GM21717 (cell line): ENCODE measurements around the gene CD59.
"Not testable (repeated sequence)": the region's sequence is repeated elsewhere in the genome, so short reads cannot be mapped to it uniquely, and the experiment has no call there.

Source experiments
- ATAC-seq: cut with Tn5 transposase; IDR thresholded peaks from one replicate; pipeline ENCODE4 v1.9.1; 2021; ENCODE audit warnings: mild to moderate bottlenecking, moderate library complexity; ENCODE audit not compliant: unreplicated experiment

Gene CD59

DNA sequence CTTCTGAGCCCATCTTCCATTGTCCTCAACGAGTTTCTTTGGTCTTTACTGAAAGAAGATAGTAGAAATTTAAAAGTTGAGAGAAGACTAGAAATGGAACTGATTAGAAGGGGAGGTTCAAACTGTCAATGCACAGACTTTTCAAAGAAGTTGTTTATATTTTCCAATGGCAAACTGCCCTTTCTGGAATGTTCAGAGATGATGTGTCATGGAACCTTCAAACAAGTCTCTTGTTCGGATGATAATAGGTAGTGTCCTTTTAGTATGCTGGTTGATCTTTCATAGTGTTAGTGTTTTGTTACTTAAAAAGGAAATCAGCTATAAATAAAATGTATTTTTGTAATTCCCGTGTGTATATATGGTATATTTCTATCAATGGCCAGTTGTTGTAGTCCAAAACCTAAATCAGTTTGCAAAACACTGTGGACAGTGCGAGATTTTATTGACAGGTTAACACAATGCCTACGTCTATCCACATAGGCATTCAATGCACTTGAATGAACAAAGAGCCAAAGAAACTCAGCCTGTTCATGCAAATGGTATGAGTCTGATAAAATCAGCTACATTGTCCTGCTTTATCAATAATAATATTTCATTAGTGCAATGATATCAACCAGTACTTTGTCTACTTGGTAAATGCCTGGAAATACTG lies 66.5 kb downstream of the CD59 start:
- ATAC-seq = no peak

DNA sequence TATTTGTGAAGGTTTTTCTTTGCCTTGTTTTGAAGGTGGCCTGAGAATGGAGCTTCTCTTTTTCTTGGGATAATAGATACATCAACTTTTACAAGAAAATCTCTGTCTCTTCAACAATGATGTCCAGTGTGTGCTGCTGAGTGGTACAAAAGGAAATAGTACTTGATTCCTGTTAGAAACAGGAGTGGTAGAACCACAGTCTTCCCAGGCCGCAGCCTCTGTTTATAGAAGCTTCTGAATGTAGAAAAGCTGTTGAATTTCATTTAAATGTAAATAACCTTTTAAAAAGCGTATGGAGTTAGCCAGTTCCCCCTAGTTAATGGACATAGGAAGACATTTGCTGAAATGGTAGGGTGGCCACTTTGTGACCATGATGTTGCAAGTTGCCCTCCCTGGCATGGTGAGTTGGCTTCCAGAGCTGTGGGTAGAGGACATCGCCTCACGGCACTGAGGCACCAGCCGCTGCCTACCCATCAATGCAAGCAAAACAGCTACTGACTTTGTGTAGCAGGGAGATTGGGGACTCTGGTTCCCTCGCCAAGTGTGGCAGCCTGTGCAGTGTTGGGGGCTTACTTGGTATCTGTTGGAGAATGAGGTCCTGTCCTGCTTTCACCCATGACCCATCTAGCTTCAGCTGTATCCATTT lies 67.1 kb downstream of the CD59 start:
- ATAC-seq = no peak

DNA sequence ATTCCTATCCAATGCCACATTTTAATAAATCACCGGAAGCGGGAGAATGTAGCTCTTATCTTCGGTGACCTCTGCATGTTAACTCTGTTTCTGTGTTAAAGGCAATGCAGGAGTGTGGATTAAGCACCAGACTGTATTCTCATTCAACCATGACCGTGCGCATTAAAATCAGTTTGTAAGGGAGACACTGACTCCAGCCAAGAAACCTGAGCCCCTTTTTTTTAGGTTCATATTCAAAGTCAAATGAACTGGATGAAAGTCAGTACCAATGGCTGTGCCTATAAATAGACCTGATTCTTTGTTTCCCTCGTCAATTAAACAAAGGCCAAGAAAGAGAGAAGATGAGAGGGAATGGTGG lies 67.8 kb downstream of the CD59 start:
- ATAC-seq = no peak

DNA sequence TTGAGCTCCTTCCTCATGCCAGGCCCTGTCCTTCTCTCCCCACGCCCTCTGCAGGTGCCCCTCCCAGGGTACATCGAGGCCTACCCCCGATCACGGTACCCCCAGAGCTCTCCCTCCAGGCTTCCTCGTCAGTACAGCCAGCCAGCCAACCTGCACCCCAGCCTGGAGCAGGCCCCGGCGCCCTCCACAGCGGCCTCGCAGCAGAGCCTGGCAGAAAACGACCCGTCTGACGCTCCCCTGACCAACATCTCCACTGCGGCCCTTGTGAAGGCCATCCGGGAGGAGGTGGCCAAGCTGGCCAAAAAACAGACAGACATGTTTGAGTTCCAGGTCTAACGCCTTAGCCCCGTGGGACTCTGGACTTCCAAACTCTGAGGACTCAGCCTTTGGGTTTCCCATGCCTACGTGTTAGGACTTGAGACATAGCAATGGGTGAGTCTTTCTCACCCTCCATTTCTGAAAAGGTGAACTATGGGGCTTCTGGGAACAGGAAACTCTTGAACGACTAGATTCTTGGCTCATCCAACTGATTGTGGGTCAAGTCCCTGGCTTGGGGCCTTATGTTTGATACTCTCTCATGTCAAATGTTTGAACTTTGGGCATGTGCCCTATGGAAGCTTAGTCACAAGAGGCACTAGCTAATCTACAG lies 68.3 kb downstream of the CD59 start:
- ATAC-seq = no peak

DNA sequence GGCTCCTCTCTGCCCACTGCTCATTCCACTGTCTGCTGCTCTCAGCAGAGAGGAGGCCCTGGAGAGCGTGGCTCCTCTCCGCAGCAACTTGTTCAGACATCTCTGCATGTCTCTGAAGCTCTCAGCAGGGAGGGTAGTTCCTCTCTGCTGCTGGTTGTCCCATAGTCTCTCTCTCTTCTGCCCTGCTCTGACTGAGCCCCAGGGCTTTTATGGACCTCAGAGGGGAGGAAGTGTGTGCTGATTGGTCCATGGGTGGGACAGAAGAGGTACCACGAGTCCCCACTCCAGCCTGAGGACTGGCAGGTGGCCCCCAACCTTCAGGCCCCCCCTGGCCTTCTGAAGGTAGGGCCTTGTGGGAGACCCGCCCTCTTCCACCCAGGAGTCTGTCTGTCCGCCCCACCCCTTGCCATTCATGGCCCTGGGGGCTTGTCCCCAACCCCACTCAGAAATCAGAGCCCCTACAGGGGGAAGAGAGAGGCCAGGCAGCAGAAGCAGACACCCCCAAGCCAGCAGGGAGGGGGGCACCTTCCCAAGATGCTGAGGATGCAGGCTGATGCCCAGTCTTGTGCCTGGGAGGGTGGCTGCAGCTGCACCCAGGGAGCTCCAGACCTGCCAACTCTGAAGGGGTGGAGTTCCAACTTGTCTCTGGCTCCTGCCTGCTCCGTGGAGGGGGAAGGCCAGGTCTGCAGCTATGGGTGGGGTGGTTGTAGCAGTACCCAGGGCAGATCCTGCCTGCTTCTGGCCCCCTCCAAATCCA lies 70.7 kb downstream of the CD59 start:
- no peak for ATAC-seq

DNA sequence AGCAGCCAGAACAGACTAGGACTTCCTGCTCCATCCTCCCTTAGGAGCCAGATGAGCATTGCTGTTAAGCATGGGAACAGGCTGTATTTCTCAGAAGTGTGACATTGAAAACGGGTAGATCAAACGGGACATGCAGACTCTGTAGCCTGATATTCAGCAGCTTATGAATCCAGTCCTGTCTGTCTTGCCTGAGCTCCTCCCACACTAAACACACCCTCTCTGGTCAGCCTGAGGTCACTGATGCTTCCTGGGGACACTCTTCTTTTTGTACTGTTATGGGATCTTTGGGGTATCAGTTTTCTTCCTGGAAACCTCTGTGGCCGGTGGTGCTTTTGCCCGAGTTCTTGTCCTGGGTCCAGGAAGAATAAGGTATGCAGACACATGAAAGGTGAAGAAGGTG lies 71.4 kb downstream of the CD59 start:
- no peak for ATAC-seq

DNA sequence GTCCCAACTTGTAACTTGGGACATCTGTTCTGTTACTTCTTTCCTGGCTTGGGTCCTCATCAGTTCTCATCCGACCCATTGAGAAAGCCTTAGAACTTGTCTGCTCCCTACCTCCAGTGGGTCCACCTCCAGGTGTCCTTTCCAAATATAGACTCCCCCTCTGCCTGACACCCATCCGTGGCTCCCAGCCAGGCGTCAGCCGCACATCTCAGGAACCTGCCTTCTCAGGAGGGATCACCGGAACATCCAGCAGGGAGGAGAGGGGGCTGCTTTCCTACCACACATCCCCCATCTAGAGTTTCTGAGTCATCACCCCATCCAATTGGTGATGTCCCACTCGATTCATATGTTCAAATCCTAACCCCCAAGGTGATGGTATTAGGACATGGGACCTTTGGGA lies 72.1 kb downstream of the CD59 start:
- no peak for ATAC-seq

DNA sequence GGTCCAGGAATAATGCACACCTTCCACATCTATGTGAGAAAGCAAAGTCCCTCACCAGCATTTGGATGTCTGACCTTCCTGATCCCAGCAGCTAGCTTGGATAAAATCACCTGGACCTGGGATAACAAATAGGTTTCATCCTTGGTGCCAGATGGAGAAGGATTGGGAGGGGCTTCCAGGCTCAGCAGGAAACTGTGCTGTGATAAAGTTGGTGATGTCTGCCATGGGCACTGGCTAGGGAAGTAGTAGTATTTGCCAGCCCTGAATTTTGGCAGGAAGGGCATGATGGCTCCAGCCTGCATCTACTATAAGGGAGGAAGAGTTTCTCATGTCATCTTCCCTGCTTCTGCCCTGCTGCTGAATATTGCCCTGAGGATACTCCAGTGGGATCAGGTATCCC lies 73.1 kb downstream of the CD59 start:
- ATAC-seq = no peak

DNA sequence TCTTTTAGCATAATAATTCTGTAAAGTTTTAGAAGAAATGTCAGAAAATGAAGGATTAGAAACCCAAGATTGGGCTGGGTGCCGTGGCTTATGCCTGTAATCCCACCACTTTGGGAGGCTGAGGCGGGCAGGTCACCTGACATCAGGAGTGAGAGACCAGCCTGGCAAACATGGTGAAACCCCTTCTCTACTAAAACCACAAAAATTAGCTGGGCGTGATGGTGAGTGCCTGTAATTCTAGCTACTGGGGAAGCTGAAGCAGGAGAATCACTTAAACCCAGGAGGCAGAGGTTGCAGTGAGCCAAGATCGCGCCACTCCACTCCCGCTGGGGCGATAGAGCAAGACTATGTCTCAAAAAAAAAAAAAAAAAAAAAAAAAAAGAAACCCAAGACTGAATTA lies 74.7 kb downstream of the CD59 start:
- not testable (repeated sequence) for ATAC-seq

DNA sequence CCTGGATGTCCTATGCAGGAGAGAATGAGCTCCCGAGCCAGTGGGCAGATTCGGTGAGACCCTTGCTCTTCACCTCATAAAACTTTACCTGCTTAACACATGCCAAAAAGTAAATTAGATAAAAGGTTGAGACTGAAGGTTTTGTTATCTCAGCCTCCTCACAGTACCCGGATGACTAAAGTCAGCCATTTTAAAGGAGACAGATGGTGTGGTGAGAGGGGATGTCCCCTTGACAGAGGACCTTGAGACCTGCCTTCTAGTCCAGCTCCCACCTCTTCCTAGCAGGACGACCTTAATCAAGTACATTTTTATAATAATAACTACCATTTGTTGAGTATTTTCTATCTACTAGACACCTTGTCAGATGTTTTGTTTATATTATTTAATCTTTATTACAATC lies 75.3 kb downstream of the CD59 start:
- no peak for ATAC-seq

DNA sequence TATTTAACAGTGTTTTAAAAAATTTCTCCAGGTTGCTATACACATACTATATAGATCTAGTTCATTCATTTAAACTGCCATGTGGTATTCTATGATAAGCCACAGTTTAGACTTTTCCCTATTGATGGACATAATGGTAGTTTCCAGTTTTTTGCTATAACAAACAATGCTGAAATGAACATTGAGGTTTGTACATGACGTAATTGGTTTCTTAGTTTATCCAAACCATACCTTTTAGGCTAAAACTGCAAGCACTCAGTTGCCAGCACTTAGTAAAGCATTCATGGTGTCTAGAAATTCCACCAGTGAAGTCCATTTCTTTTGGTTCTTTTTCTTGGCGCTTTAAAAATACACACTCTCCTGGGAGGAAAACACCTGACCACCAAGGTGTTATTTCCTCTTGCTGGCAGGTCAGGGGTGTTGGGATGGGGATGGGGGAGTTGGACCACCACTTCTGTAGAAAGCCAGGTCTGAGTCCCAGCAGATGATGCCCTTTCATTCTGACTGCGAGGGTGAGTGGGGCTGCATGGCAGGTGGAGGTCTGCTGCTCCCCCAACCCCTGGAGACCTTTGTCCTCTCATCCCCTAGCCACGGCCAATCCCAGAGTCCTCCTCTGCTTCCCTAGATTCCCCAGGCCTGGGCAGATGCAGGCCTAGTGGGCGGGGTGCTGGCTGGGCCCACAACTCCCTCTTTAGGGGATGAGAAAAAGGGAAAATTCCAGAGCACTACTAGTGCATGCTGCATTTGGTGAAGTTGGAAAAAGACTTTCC lies 76.7 kb downstream of the CD59 start:
- no peak for ATAC-seq

DNA sequence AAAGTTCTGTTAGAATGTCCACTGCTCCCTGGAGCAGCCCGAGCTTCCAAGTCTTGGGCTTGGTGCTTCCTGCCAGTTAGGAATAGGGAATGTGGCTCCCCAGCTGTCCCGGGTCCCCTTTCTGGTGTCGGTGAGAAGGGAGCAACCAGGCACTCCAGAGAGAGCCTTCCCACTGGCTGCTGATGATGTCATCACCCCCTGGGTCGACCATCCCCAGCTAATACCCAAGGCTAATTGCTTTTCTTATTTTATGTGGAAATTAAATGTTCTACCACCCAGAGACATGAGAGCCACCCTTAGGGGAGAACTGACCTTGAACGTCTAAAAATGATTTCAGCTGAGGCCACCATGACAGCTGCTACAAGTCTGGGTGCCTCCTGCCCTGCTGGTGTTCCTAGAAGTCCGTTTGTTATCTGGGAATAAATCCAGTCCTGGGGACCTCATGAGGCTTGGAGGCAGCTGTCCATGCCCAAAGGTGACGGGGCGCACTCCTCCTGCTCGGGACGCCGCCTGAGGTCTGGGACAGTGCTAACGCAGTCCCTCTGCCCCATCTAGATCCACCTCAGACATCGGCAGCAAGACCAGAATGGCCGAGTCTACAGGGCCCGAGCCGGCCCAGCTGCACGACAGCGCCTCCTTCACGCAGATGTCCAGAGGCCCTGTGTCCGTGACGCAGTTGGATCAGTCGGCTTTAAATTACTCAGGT lies 77.9 kb downstream of the CD59 start:
- ATAC-seq = no peak

DNA sequence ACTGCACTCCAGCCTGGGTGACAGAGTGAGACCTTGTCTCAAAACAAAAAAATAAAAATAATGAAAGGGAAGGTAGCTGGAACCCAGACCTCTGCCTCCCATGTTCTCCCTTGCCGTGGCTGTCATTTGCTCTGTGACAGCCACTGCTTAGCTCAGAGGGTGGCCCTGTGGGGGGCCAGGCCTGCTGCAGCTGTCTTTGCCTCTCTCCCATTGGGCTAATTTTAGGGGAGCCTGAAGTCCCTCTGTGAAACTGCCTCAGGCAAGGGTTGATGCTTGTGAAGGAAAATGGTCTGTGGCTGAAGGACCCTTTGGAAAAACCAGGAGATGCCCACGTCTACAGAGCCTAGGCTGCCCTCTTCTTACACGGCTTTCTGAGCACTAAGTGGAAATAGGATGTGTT lies 78.5 kb downstream of the CD59 start:
- no peak for ATAC-seq

DNA sequence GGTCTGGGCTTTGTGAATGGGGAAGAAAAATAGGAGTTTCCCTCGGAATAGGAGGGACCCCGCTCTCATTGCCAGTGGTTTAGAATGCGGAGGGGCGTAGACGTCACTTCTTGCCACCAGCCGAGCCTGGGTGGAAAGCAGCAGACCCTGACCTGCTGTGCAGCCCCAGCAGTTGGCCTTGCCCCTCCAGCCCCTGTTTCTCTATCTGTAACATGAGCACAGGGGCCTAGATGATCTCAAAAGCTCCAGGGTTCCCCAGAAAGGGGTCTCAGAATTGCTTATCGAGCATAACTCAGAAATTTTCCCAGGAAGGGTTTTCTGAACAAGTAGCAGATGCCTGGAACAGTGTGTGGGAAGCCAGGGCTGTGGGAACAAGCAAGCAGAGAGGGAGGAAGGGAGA lies 79.5 kb downstream of the CD59 start:
- ATAC-seq = no peak

DNA sequence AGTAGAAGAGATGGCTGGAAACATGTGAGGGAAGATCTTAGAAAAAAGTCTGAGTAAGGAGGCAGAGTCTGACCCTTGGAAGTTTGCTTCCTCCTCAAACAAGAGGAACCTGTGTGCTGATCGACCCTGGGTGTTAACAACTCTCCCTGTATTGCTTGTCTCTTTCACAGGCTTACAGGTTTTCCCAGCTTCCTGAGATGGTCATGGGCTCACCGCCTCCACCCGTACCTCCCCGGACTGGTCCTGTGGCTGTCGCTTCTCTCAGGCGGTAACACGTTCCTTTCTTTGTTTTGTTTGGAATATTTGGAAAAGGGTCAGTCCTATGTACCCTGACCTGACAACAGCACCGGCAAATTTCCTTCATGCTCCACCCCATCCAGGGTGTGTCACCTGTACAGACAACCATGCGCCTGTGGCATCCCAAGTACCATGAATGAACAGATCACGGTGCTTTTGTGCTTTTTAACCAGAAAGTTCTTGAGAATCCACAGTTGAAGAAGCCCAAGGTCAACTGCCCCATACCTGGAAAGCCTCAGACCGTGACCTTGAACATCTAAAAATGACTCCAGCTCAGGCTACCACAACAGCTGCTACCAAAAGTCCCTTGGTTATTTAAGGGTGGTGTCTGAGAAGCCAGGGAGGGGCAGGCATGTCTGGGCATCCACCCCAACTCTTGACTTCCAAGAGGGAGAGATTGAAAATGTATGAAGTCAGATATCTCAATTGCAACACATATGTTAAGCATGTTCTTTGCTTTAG lies 80.2 kb downstream of the CD59 start:
- no peak for ATAC-seq

DNA sequence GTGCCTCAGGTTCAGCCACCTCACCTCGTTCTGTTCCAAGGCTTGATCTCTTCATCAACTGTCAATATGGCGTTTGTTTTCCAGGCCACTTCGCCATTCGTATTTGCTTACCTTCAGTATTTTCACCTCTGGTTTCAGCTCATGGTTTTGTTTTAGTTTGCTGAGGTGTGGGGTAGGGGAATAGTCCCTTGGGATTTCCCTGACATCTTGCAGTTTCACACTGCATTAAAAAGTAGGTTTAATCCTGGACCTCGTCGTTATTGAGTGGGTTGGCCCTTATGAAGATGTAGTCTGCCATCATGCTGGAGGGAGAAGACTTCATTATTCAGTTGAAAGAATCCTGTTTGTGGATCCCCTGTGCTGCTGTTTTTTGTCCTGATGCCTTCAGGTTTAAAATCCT lies 81.6 kb downstream of the CD59 start:
- no peak for ATAC-seq
